ENCODE measurements around the gene CDH22. TPM values are rescaled to one million over a fixed set of nuclear protein-coding genes. Genes with fewer than 3 reads are reported as not detected.

CDH22 gene
- total and polyA plus RNA-seq, 9 of the 15 experiments (the other 6 are each of a cell fraction or from before 2014, with no cell fraction given): 0.07 to 0.08 TPM; not detected in 7

DNA sequence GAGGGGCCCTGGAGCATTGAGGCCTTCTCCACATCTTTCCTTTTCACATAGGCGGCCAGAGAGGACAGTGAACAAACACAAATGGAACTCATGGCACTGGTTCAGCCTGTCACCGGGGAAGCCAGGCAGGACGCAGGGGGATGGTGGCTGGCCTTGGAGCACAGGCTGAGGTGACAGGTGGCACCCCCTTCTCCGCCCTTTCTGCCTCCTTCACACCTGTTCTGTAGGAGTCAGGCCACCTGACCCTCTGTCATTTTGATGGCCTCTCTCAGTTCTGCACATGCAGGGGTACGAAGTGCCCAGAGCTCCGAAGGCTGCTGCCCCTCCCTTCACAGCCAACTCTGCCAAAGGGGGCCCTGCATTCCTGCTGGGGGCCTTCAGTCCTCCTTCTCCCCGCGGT is 129.4 kb downstream of the CDH22 start:
- no peaks in the 10 kb centered on the region for H3K9me3 ChIP-seq (replicated peaks; ENCODE audit: control insufficient read depth, insufficient read depth, low read depth, low read length)
- DNase-seq (ENCODE audit: extremely low read depth in 1 of 4, low spot score in 3 of 4) (no peak), FAIRE-seq (no peak), ATAC-seq (no peak)
- ChIA-PET CTCF (ENCODE audit: low intra/inter-chr PET ratio) (no interaction called here), POLR2A (interaction anchor here (0.9 to 1.6 kb wide), 2 partner anchors 11 to 84 kb away, joined by 4 read pairs; no protein-coding TSS in a partner anchor)
- no peak overlapping the region for H3K27ac ChIP-seq (ENCODE audit: extremely low read depth, low read depth, low read length)
- H2AFZ ChIP-seq (ENCODE audit: low read depth, low read length): no peak overlapping the region
- H3K36me3 ChIP-seq (ENCODE audit: control insufficient read depth, insufficient read depth, low read length): no peaks in the 10 kb centered on the region
- H3K4me1 ChIP-seq (replicated peaks in 1 of 2; ENCODE audit: control insufficient read depth in 2 of 2, insufficient read depth in 2 of 2, low read length in 2 of 2): peaks cover 0 to 10% of the 10 kb centered on the region in 2 experiments; a peak in 1 of 5 replicates
- H4K20me1 ChIP-seq (replicated peaks; ENCODE audit: control insufficient read depth, insufficient read depth, low read length): peaks cover 13% of the 10 kb centered on the region; the same call in 1 of the 2 replicates
- no peaks in the 10 kb centered on the region for H3K79me2 ChIP-seq (ENCODE audit: control insufficient read depth, insufficient read depth, low read length)
- WGBS (ENCODE audit: insufficient coverage, low coverage, missing lambda C conversion rate): 0% methylated on average over 7 of the region's 8 CpGs
- no peak overlapping the region for H3K4me3 ChIP-seq
- BruUV-seq (replicated peaks): no TSS peak
- H3K9ac ChIP-seq (ENCODE audit: insufficient read depth in 1 of 2, low read depth in 2 of 2, low read length in 2 of 2): no peak overlapping the region
- no peaks in the 10 kb centered on the region for H3K9me1 ChIP-seq (ENCODE audit: control insufficient read depth, insufficient read depth, low read length)
- in situ Hi-C loops (cut with MboI): no loop called here
- H3K27me3 ChIP-seq (ENCODE audit: control insufficient read depth in 2 of 2, insufficient read depth in 2 of 2, low read length in 2 of 2): peaks cover 14 to 65% of the 10 kb centered on the region in 2 experiments
- no peak overlapping the region for H3K4me2 ChIP-seq (ENCODE audit: insufficient read depth, low read length)
- intact Hi-C loops (cut with micrococcal nuclease): no loop called here
- TF ChIP-seq ZNF175 (CRISPR knock-in tag; IDR thresholded peaks at IDR 0.05; ENCODE audit: low read depth): no peak
- TF ChIP-seq MAFG (tag; conservative IDR thresholded peaks at IDR 0.05): no peak
- no peak for TF ChIP-seq ZNF444 (CRISPR knock-in tag; IDR thresholded peaks at IDR 0.05)
- no peak for TF ChIP-seq RBM25 (IDR thresholded peaks at IDR 0.05; ENCODE audit: low read depth, low read length, severe bottlenecking)
- TF ChIP-seq, protein P1, sequence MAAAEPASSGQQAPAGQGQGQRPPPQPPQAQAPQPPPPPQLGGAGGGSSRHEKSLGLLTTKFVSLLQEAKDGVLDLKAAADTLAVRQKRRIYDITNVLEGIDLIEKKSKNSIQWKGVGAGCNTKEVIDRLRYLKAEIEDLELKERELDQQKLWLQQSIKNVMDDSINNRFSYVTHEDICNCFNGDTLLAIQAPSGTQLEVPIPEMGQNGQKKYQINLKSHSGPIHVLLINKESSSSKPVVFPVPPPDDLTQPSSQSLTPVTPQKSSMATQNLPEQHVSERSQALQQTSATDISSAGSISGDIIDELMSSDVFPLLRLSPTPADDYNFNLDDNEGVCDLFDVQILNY (CRISPR knock-in tag; IDR thresholded peaks at IDR 0.05): no peak
- TF ChIP-seq, protein P2, sequence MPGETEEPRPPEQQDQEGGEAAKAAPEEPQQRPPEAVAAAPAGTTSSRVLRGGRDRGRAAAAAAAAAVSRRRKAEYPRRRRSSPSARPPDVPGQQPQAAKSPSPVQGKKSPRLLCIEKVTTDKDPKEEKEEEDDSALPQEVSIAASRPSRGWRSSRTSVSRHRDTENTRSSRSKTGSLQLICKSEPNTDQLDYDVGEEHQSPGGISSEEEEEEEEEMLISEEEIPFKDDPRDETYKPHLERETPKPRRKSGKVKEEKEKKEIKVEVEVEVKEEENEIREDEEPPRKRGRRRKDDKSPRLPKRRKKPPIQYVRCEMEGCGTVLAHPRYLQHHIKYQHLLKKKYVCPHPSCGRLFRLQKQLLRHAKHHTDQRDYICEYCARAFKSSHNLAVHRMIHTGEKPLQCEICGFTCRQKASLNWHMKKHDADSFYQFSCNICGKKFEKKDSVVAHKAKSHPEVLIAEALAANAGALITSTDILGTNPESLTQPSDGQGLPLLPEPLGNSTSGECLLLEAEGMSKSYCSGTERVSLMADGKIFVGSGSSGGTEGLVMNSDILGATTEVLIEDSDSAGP (CRISPR knock-in tag; IDR thresholded peaks at IDR 0.05): no peak
- TF ChIP-seq, protein P3, sequence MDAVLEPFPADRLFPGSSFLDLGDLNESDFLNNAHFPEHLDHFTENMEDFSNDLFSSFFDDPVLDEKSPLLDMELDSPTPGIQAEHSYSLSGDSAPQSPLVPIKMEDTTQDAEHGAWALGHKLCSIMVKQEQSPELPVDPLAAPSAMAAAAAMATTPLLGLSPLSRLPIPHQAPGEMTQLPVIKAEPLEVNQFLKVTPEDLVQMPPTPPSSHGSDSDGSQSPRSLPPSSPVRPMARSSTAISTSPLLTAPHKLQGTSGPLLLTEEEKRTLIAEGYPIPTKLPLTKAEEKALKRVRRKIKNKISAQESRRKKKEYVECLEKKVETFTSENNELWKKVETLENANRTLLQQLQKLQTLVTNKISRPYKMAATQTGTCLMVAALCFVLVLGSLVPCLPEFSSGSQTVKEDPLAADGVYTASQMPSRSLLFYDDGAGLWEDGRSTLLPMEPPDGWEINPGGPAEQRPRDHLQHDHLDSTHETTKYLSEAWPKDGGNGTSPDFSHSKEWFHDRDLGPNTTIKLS (IDR thresholded peaks at IDR 0.05; ENCODE audit: borderline replicate concordance, low read depth): no peak
- no peak for TF ChIP-seq ZNF586 (CRISPR knock-in tag; conservative IDR thresholded peaks at IDR 0.05)
- no peak for TF ChIP-seq POLR2G (IDR thresholded peaks at IDR 0.05; ENCODE audit: low read depth, low read length)
- no peak for TF ChIP-seq ADNP (tag; IDR thresholded peaks at IDR 0.05)
- TF ChIP-seq CREB1 (IDR thresholded peaks at IDR 0.05): no peak
- no peak for TF ChIP-seq CREB1 (CRISPR knock-in tag; IDR thresholded peaks at IDR 0.05)
- TF ChIP-seq, protein P4, sequence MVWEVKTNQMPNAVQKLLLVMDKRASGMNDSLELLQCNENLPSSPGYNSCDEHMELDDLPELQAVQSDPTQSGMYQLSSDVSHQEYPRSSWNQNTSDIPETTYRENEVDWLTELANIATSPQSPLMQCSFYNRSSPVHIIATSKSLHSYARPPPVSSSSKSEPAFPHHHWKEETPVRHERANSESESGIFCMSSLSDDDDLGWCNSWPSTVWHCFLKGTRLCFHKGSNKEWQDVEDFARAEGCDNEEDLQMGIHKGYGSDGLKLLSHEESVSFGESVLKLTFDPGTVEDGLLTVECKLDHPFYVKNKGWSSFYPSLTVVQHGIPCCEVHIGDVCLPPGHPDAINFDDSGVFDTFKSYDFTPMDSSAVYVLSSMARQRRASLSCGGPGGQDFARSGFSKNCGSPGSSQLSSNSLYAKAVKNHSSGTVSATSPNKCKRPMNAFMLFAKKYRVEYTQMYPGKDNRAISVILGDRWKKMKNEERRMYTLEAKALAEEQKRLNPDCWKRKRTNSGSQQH (CRISPR knock-in tag; IDR thresholded peaks at IDR 0.05): no peak
- TF ChIP-seq, protein P5, sequence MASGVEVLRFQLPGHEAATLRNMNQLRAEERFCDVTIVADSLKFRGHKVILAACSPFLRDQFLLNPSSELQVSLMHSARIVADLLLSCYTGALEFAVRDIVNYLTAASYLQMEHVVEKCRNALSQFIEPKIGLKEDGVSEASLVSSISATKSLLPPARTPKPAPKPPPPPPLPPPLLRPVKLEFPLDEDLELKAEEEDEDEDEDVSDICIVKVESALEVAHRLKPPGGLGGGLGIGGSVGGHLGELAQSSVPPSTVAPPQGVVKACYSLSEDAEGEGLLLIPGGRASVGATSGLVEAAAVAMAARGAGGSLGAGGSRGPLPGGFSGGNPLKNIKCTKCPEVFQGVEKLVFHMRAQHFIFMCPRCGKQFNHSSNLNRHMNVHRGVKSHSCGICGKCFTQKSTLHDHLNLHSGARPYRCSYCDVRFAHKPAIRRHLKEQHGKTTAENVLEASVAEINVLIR (CRISPR knock-in tag; IDR thresholded peaks at IDR 0.05): no peak
